DLD1 (cell line): Measurements from ENCODE around the gene ALAS1.

Experiments
- in situ Hi-C: cut with HindIII; loops from 2 replicates; pipeline ENCODE4 v1.10.0; 2017; ENCODE audit warnings: low sequenced_read_pairs

ALAS1 gene

GRCh38 chr3:52232279-52233107 lies 34.5 kb downstream of the ALAS1 start:
- in situ Hi-C loops, result no loop called here

GRCh38 chr3:52233108-52233591 lies 35.2 kb downstream of the ALAS1 start:
- in situ Hi-C loops, result no loop called here

GRCh38 chr3:52233968-52234367 lies 36.0 kb downstream of the ALAS1 start:
- in situ Hi-C loops, result no loop called here

GRCh38 chr3:52234516-52235447 lies 36.8 kb downstream of the ALAS1 start:
- in situ Hi-C loops, result no loop called here

GRCh38 chr3:52236424-52236886 lies 38.5 kb downstream of the ALAS1 start:
- in situ Hi-C loops, result no loop called here

- in situ Hi-C loops, result no loop called here
Measured at GRCh38 chr3:52237006-52237656, 39.2 kb downstream of the ALAS1 start.

- in situ Hi-C loops, result no loop called here
Measured at GRCh38 chr3:52237657-52238172, 39.8 kb downstream of the ALAS1 start.

- in situ Hi-C loops, result no loop called here
Measured at GRCh38 chr3:52238193-52238760, 40.3 kb downstream of the ALAS1 start.

GRCh38 chr3:52238761-52239701 lies 41.1 kb downstream of the ALAS1 start, which contains the start of gene TWF2:
Gene TWF2 (minus strand): TSS chr3:52239158. CDS start chr3:52239016, 142 bp downstream.
- in situ Hi-C loops, result no loop called here

- in situ Hi-C loops, result no loop called here
Measured at GRCh38 chr3:52240059-52240885, 42.3 kb downstream of the ALAS1 start.

GRCh38 chr3:52240886-52241370 lies 43.0 kb downstream of the ALAS1 start:
- in situ Hi-C loops, result no loop called here

GRCh38 chr3:52242039-52242438 lies 44.1 kb downstream of the ALAS1 start:
- in situ Hi-C loops, result no loop called here

GRCh38 chr3:52243791-52244628 lies 46.0 kb downstream of the ALAS1 start:
- in situ Hi-C loops, result no loop called here

GRCh38 chr3:52245322-52246263 lies 47.6 kb downstream of the ALAS1 start, which contains the start of gene PPM1M:
Gene PPM1M (plus strand): TSS chr3:52245759. CDS start chr3:52245825, 66 bp downstream.
- in situ Hi-C loops, result no loop called here

- in situ Hi-C loops, result no loop called here
Measured at GRCh38 chr3:52246264-52246620, 48.3 kb downstream of the ALAS1 start.

GRCh38 chr3:52246728-52247408 lies 48.9 kb downstream of the ALAS1 start:
- in situ Hi-C loops, result no loop called here
